Subcutaneous abdominal adipose tissue (tissue), 5 donors: Measurements from ENCODE around the gene CHD6.

Experiments used
- H3K27ac ChIP-seq: one replicate; pipeline ENCODE4 v1.7.0; 2013; ENCODE audit warnings: low read depth, mild to moderate bottlenecking, inconsistent platforms, low read length, moderate library complexity
- H3K27me3 ChIP-seq, 5 donors: one replicate each; pipeline ENCODE4 v1.7.0; 2013; ENCODE audit warnings: low read length in 5 of 5, inconsistent platforms in 1 of 5; ENCODE audit not compliant: control insufficient read depth in 5 of 5, insufficient read depth in 4 of 5
- H3K36me3 ChIP-seq, 5 donors: one replicate each; pipeline ENCODE4 v1.7.0; 2013; ENCODE audit warnings: low read length in 5 of 5; ENCODE audit not compliant: control insufficient read depth in 5 of 5, insufficient read depth in 5 of 5
- H3K4me1 ChIP-seq, 5 donors: one replicate each; pipeline ENCODE4 v1.7.0; 2013; ENCODE audit warnings: low read length in 5 of 5, mild to moderate bottlenecking in 3 of 5, moderate library complexity in 1 of 5; ENCODE audit not compliant: control insufficient read depth in 5 of 5, insufficient read depth in 5 of 5
- H3K4me3 ChIP-seq, 5 donors: one replicate each; pipeline ENCODE4 v1.7.0; 2013; ENCODE audit warnings: low read length in 5 of 5, low read depth in 1 of 5
- H3K9ac ChIP-seq, 5 donors: one replicate each; pipeline ENCODE4 v1.7.0; 2013; ENCODE audit warnings: low read length in 5 of 5, mild to moderate bottlenecking in 4 of 5, moderate library complexity in 3 of 5
- H3K9me3 ChIP-seq, 5 donors: one replicate each; pipeline ENCODE4 v1.7.0; 2013; ENCODE audit warnings: low read length in 5 of 5; ENCODE audit not compliant: control insufficient read depth in 5 of 5
- donor health status: healthy.
- donor health status: healthy.
- donor health status: healthy.
- donor health status: healthy.
- donor health status: healthy.

The CHD6 gene

DNA sequence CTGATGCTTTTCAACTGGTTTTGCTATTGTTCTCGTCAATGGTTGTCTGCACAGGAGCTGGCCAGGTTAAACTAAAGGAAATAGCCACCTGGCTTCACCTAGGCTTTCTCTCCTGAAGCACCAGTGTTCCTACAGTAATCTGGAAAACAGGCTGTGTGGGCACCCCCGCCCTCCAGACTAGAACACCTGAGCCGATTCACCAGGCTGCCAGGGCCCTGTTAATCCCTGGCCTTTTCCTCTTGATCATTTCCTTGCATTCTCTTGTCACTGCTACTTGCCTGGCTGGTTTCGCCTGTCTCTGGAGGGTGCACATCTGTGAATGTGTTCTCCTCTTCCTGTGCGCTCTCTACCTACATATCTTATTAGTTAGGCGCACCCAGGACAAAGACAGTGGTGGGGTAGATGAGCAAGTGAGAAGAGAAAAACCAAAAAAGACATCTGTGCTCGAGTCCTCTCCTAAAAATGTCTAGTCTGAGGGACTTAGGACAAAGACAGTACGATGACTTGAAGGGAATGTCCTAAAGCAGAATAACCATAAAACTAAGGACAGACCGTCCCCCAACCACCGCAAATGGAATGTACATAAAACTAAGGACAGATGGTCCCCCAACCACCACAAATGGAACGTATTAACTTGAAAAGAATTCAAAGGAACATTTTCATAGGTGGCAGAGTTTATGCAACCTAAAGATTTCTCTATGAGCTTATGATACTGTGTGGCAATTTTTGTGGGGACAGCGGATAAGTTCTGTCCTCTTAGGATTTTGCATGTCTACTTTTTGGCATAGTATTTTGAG, 205.7 kb downstream of the CHD6 start:
- Histone ChIP-seq H3K27ac (no peak overlapping the region), H3K36me3 (peaks cover 32 to 90% (median 80%) of the 10 kb centered on the region in 5 donors), H3K4me3 (no peak overlapping the region), H3K4me1 (peaks cover 0 to 24% (median 6%) of the 10 kb centered on the region in 5 donors), H3K9ac (no peak overlapping the region), H3K9me3 (no peaks in the 10 kb centered on the region), H3K27me3 (no peaks in the 10 kb centered on the region)

DNA sequence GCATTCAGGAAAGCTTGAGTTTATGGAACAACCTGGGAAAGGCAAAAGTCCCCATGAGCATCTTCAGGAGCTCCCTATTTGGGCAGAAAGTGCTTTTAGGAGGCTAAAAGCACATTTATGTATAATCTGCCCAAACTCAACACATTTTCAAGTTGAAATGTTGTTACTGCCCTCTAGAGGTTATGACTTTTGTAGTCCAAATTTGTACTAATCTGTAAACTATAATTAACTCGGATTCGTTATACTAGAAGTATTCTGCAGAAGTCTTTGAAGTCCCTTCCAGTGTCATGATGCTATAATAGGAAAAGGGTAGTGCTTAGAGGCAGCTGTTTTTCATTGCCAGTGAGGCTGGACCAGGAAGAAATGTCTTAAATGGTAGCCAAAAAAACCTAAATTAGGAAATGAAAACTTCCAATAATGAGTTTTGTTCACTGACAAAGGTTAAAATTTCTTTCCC, 206.8 kb downstream of the CHD6 start:
- no peaks in the 10 kb centered on the region for H3K27me3 ChIP-seq

DNA sequence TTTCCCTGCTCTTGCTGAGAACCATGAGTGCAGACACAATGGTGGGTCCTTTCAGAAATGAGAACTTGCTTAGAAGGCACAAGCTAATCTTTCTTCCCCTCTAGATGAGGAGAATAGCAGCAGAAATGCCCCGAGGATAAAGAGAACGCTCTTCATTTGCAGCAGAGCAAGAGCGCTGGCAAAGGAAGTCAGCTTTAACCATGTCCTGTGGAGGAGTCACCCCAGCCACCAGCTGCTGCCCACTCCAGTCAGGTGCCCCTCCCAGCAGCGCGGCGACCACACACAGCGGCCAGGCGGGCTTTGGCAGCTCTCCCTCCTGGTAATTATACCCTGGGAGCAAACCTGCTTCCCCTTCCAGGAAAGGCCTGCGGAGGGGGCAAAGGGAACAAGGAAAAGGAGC, 209.2 kb downstream of the CHD6 start:
- Histone ChIP-seq H3K4me1 (peaks cover 0 to 38% (median 15%) of the 10 kb centered on the region in 5 donors), H3K36me3 (peaks cover 20 to 86% (median 82%) of the 10 kb centered on the region in 5 donors), H3K4me3 (no peak overlapping the region), H3K9ac (peak overlapping the region in 1 of 5 donors; percentile 4), H3K27ac (no peak overlapping the region), H3K27me3 (no peaks in the 10 kb centered on the region), H3K9me3 (no peaks in the 10 kb centered on the region)

More for the DNA sequence above, 206.8 kb downstream of the CHD6 start:
- Histone ChIP-seq H3K9me3 (no peaks in the 10 kb centered on the region), H3K9ac (peak overlapping the region in 1 of 5 donors; percentile 63), H3K27ac (no peak overlapping the region), H3K36me3 (peaks cover 27 to 90% (median 86%) of the 10 kb centered on the region in 5 donors), H3K4me1 (peaks cover 0 to 32% (median 12%) of the 10 kb centered on the region in 5 donors), H3K4me3 (no peak overlapping the region)

GRCh38 chr20:41408156-41408794, 209.9 kb downstream of the CHD6 start:
- Histone ChIP-seq H3K36me3 (peaks cover 19 to 84% (median 81%) of the 10 kb centered on the region in 5 donors), H3K4me1 (peaks cover 0 to 38% (median 15%) of the 10 kb centered on the region in 5 donors), H3K27ac (no peak overlapping the region), H3K27me3 (no peaks in the 10 kb centered on the region), H3K9ac (no peak overlapping the region), H3K4me3 (no peak overlapping the region), H3K9me3 (no peaks in the 10 kb centered on the region)

DNA sequence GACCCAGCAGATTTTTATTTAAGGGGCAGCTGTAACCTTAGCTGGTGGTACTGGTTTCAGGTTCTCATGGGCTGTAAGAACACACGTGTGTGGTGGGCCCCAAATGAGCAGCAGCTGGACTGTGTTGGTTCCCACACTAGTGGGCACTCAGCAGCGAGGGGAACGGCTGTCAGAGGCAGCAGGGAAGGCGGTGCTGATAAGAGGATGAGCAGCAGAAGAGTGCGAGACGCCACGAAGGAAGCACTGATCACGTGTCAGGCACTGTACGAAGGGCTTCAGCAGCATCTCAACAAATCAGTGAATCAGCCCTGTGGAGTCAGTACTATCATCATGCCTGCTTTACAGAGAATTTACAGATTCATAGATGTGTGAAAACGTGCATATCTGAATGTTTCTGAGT, 210.6 kb downstream of the CHD6 start:
- H3K27me3 ChIP-seq, result no peaks in the 10 kb centered on the region
- no peak overlapping the region for H3K4me3 ChIP-seq
- H3K4me1 ChIP-seq, result peaks cover 0 to 38% (median 15%) of the 10 kb centered on the region in 5 donors
- peaks cover 13 to 79% (median 74%) of the 10 kb centered on the region in 5 donors for H3K36me3 ChIP-seq
- H3K9me3 ChIP-seq, result no peaks in the 10 kb centered on the region
- no peak overlapping the region for H3K27ac ChIP-seq
- no peak overlapping the region for H3K9ac ChIP-seq

DNA sequence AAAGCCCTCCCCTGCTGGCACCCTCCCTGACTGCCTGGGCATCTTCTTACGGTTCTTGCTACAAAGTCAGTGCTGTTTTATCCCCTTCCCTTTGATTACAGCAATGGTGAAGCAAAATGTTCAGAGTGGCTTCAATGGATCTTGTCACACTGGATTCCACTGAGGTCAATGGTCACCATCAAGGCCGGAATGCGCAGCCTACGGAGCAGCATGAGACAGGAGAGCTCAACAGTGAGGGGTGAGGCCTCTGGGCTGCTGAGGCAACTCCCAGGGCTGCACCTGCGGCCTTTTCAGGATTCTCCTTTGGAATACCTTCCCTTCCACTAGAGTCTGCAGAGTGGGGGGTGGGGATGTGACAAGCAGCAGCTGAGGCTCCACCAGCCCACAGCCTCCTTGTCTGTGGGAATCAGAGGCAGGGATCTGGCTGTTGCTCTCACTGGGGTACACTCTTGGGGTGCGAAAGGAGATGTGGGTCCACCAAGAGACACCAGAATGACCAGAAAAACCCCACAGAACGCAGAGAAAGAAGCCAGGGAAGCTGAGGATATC, 211.2 kb downstream of the CHD6 start:
- H3K36me3 ChIP-seq, result peaks cover 12 to 73% (median 68%) of the 10 kb centered on the region in 5 donors
- no peaks in the 10 kb centered on the region for H3K9me3 ChIP-seq
- H3K9ac ChIP-seq, result no peak overlapping the region
- no peak overlapping the region for H3K27ac ChIP-seq
- H3K4me1 ChIP-seq, result peaks cover 0 to 38% (median 15%) of the 10 kb centered on the region in 5 donors
- H3K4me3 ChIP-seq, result no peak overlapping the region
- no peaks in the 10 kb centered on the region for H3K27me3 ChIP-seq

DNA sequence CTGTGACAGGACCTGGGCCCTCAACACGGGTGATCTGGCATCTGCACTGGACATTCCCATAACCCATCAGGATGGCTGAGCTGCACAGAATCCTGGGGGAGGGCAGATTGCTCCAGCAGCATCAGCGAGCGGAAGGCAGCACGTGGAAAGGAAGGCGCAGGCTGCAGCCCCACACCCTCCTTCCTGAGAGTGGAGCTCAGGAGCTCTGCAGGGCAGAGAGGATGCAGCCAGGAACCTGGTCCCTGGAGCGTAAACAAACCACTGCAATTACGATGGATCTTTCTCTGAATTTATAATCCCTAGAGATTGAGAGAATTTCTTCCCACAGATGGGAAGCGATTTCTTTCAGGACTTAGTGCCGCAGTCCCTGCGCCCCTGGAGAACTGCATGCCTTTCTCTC, 211.8 kb downstream of the CHD6 start:
- no peak overlapping the region for H3K27ac ChIP-seq
- H3K36me3 ChIP-seq, result peaks cover 12 to 70% (median 64%) of the 10 kb centered on the region in 5 donors
- H3K9me3 ChIP-seq, result no peaks in the 10 kb centered on the region
- no peak overlapping the region for H3K9ac ChIP-seq
- peaks cover 0 to 33% (median 15%) of the 10 kb centered on the region in 5 donors for H3K4me1 ChIP-seq
- H3K27me3 ChIP-seq, result no peaks in the 10 kb centered on the region
- H3K4me3 ChIP-seq, result no peak overlapping the region

GRCh38 chr20:41405436-41405835, 212.7 kb downstream of the CHD6 start:
- H3K9ac ChIP-seq, result no peak overlapping the region
- H3K27me3 ChIP-seq, result no peaks in the 10 kb centered on the region
- H3K27ac ChIP-seq, result no peak overlapping the region
- peaks cover 12 to 62% (median 58%) of the 10 kb centered on the region in 5 donors for H3K36me3 ChIP-seq
- no peak overlapping the region for H3K4me3 ChIP-seq
- peaks cover 0 to 29% (median 15%) of the 10 kb centered on the region in 5 donors for H3K4me1 ChIP-seq
- H3K9me3 ChIP-seq, result no peaks in the 10 kb centered on the region

GRCh38 chr20:41403604-41404003, 214.6 kb downstream of the CHD6 start:
- no peaks in the 10 kb centered on the region for H3K9me3 ChIP-seq
- no peak overlapping the region for H3K9ac ChIP-seq
- no peak overlapping the region for H3K4me3 ChIP-seq
- H3K4me1 ChIP-seq, result peaks cover 0 to 20% (median 12%) of the 10 kb centered on the region in 5 donors
- H3K27me3 ChIP-seq, result no peaks in the 10 kb centered on the region
- no peak overlapping the region for H3K27ac ChIP-seq
- H3K36me3 ChIP-seq, result peaks cover 9 to 45% (median 44%) of the 10 kb centered on the region in 5 donors

DNA sequence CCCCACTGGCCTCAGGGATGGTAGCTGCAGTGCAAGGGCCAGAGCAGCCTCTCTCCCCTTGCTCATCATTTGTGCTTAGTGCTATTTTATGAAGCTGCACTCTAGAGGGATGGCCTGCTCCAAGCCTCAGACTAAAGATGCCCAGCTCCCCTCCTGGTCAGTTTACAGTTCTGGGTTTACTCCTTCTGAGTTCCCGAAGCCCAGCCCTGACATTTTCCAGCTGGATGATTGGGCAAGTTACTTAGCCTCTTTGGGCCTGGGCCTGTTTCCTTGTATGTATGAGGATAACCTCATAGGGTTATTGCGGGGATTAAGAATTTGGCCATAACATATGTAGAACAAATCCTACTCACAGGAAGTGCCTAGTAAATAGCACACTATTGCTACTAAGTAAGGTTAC, 219.8 kb downstream of the CHD6 start:
- Histone ChIP-seq H3K9me3 (no peaks in the 10 kb centered on the region), H3K4me1 (peaks cover 0 to 7% (median 6%) of the 10 kb centered on the region in 5 donors), H3K27me3 (no peaks in the 10 kb centered on the region), H3K27ac (no peak overlapping the region), H3K9ac (no peak overlapping the region), H3K4me3 (no peak overlapping the region), H3K36me3 (peaks cover 0 to 7% (median 1%) of the 10 kb centered on the region in 5 donors)
